ENCODE data around the gene OTOG.

The OTOG gene

GRCh38 chr11:17591293-17591692 is 44.2 kb downstream of the OTOG start:
- no peak for DNase-seq

GRCh38 chr11:17593466-17594245 is 46.6 kb downstream of the OTOG start:
- DNase-seq: no peak

GRCh38 chr11:17594686-17595192 is 47.7 kb downstream of the OTOG start:
- DNase-seq: no peak

GRCh38 chr11:17595526-17596309 is 48.7 kb downstream of the OTOG start:
- DNase-seq: no peak

GRCh38 chr11:17596310-17596669 is 49.2 kb downstream of the OTOG start:
- DNase-seq: no peak

- no peak for DNase-seq
Observed at GRCh38 chr11:17596711-17597110, 49.7 kb downstream of the OTOG start.

- no peak for DNase-seq
Observed at GRCh38 chr11:17597770-17598169, 50.7 kb downstream of the OTOG start.

GRCh38 chr11:17598700-17599459 is 51.8 kb downstream of the OTOG start:
- peak; percentile 53 to 69 for DNase-seq

GRCh38 chr11:17599460-17599925 is 52.4 kb downstream of the OTOG start:
- DNase-seq: no peak

GRCh38 chr11:17600316-17601255 is 53.5 kb downstream of the OTOG start:
- no peak for DNase-seq

GRCh38 chr11:17601256-17601671 is 54.2 kb downstream of the OTOG start:
- no peak for DNase-seq

GRCh38 chr11:17601676-17602075 is 54.6 kb downstream of the OTOG start:
- DNase-seq: no peak

GRCh38 chr11:17602105-17603001 is 55.3 kb downstream of the OTOG start:
- no peak for DNase-seq

- DNase-seq: no peak
Observed at GRCh38 chr11:17603056-17603825, 56.2 kb downstream of the OTOG start.

GRCh38 chr11:17604201-17604914 is 57.3 kb downstream of the OTOG start:
- DNase-seq: no peak

GRCh38 chr11:17604915-17605233 is 57.8 kb downstream of the OTOG start:
- no peak for DNase-seq

GRCh38 chr11:17605651-17606122 is 58.6 kb downstream of the OTOG start:
- no peak for DNase-seq

- DNase-seq: no peak
Observed at GRCh38 chr11:17606233-17607082, 59.4 kb downstream of the OTOG start.

- DNase-seq: no peak
Observed at GRCh38 chr11:17607083-17607429, 60.0 kb downstream of the OTOG start.
